GM19372 (cell line): ENCODE data around the gene SYT14.
"Not testable (repeated sequence)": the region's sequence is repeated elsewhere in the genome, so short reads cannot be mapped to it uniquely, and the experiment has no call there.

Source experiments
- ATAC-seq: cut with Tn5 transposase; IDR thresholded peaks from one replicate; pipeline ENCODE4 v1.9.1; 2021; ENCODE audit warnings: mild to moderate bottlenecking, low read depth, moderate library complexity; ENCODE audit not compliant: unreplicated experiment

Gene SYT14

DNA sequence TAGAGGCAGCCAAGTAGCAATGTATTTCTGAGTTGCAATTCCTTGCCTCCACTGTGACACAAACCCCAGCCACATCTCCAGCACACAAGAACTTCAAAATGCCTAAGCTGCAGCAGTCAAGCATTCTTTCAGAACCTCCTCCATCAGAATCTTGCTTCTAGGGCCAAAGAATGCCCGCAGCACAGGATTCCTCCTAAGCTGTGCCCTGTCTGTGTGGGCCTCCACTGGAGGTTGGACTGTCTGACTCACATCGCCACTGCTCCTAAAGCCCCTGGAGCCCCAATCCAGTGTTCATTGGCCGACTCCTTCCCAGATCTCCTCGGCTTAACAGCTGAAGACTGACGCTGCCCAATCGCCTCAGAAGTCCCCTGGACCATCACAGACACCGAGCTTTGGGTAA, 251.4 kb downstream of the SYT14 start:
- no peak for ATAC-seq

DNA sequence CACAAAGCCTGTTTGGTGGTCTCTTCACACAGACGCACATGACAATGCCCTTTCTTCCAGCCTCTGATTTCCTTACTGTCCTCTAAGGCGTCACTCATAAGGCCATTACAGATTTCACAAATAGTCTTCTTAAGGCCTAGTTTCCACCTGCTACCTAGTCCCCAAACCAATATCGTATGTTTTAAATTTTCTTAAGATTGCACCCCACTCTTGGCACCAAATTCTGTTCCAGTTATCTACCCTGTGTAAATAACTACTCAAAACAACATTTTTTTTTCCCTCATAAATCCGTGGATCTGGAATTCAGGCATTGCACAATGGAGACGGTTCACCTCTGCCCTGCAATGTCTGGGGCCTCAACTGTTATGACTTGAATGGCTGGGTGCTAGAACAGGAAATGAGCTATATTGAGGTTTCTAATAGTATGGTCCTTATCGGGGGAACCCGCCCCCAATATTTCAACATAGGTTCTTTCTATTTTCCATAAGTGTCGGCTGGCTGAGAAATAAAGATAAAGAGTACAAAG, 257.7 kb downstream of the SYT14 start:
- ATAC-seq: no peak

DNA sequence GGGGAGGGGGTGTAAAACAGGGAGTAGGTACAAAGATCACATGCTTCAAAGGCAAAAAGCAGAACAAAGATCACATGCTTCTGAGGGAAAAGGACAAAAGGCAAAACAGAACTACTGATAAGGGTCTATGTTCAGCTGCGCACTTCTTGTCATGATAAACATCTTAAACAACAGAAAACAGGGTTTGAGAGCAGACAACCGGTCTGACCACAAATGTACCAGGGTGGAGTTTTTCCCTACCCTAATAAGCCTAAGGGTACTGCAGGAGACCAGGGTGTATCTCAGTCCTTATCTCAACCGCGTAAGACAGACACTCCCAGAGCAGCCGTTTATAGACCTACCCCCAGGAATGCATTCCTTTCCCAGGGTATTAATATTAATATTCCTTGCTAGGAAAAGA, 258.2 kb downstream of the SYT14 start:
- not testable (repeated sequence) for ATAC-seq

- no peak for ATAC-seq
Measured at GRCh38 chr1:210198840-210199239, 260.8 kb downstream of the SYT14 start.

DNA sequence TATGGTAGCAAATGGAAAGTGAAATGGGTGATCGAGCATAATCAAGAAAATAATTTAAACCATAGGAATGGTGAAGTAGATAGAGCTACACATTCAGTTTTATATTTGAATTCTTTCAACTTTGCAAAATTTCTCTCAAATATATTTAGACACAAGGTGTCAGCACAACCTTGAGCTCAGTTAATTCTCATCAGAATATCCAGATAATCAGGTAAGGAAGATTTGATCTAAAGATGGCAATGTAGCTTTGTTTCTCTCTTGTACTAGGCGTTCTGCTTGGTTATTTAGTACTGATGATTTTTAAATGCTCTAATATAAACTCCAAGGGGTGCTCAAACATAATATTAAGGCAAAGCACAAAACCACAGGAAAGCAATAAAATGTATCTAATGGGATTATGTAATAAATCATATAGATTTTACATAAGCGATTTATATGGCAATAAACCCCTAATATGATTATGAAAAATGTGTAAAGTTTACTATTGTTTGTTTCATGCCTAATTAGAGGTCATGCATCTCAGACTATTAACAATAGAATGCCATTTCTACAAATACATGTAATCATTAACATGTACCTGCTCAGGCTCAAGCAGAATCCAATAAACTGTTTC, 262.2 kb downstream of the SYT14 start:
- no peak for ATAC-seq

DNA sequence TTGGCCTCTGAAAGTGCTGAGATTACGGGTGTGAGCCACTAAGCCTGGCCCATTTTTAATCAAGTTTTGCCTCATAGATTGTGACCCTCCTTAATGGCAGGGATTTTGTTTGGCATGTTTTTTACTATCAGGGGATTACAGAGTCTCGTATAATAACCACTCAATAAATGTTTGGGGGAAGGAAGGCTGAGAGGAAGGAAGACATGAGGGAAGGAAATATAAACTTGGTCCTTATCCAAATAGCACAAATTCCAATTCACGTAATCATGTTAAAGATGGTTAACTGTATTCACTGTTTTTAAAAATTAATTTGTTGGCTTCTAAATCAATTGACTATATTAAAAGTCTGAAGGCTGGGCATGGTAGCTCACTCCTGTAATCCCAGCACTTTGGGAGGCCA, 263.7 kb downstream of the SYT14 start:
- ATAC-seq: no peak

- no peak for ATAC-seq
Measured at GRCh38 chr1:210207597-210208450, 269.8 kb downstream of the SYT14 start.

GRCh38 chr1:210213335-210213734, 275.3 kb downstream of the SYT14 start:
- ATAC-seq: no peak

DNA sequence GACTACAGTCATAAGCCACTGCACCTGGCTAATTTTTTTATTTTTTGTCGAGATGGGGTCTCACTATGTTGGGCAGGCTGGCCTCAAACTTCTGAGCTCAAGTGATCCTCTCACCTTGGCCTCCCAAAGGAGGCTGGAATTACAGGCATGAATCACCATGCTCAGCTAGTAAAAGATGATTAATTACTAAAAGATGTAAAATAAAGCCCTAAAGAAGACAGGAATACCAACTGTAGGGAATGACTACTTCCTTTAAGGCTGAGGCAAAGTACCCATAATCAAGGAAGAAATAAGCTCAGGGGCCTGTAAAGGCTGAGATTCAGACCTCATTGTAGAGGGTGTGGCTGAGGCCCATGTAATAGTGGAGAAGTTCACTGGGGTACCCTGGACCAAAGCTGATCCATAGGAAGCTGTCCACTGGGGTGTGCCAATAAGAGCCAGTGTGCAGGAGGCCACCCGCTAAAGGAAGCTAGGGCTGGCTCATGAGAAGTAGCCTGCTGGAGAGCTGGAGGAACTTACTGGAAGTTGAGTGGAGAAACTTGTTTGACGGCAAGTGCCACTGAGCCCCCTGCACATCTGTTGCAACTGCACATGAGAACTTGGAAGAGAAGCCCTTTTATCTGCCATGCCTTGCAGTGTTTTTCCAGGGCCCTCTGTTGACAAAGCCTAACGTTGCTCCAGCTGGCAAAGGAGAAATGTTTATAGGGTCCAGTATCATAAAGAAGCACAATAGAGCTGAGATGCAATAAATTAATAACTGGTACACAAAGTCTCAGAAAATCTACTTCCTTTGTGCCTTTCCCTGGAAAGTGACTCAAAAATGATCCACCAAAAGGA, 276.8 kb downstream of the SYT14 start:
- no peak for ATAC-seq

DNA sequence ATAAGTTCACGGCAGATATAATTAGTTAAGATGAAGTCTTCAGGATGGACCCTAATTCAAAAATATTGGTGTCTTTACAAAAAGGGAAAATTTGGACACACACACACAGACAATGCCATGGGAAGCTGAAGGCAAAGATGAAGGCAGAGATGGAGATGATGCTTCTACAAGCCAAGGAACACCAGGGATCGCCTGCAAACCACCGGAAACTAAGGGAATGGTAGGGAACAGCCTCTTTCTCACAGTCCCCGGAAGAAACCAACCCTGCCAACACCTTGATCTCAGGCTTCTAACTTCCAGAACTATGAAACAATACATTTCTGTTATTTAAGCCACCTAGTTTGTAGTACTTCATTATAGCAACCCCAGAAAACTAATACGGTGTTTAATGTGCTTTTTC, 279.5 kb downstream of the SYT14 start:
- ATAC-seq: no peak

DNA sequence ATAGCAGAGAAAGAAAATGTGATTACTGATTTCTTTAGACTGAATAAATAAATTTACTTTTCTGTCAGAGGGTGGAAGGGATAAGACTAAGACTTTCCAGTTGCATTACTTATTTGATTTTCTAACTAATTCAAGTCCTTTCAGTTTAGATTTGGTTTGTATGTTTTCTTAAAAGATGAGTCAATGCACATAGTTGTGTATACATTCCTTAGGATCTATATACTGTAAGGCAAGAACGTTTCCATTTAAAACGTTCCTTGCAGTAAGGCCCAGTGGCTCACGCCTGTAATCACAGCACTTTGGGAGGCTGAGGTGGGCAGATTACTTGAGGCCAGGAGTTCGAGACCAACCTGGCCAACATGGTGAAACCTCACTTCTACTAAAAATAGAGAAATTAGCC, 280.0 kb downstream of the SYT14 start:
- ATAC-seq: no peak
